ENCODE measurements around the gene SLC6A3. TPM values are rescaled to one million over a fixed set of nuclear protein-coding genes. Genes with fewer than 3 reads are reported as not detected.
"Not testable (repeated sequence)": the region's sequence is repeated elsewhere in the genome, so short reads cannot be mapped to it uniquely, and the experiment has no call there.

The SLC6A3 gene
- total RNA-seq, 4 donors from 2014 or later: 0.16 TPM; not detected in 3

DNA sequence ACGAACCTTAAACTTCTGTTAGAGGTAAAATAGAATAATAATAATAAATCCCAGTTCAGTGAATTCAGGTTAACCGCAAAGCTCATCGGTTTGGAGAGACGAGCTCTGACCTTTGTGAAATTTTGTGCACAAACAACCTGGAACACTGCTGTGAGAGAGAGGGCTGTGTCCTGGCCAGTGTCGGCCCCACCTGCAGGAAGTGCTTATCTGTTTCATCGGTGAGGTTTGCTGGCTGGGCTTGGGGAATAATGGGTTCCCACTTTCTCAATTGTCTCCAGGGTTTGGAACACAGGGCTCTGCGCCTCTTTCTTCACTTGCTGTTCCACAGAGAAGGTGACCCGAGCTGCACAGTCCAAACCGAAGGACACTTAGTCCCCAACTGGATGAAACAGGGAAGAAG, 81.0 kb downstream of the SLC6A3 start:
- DNase-seq (ENCODE audit: low spot score in 2 of 2): no peak

DNA sequence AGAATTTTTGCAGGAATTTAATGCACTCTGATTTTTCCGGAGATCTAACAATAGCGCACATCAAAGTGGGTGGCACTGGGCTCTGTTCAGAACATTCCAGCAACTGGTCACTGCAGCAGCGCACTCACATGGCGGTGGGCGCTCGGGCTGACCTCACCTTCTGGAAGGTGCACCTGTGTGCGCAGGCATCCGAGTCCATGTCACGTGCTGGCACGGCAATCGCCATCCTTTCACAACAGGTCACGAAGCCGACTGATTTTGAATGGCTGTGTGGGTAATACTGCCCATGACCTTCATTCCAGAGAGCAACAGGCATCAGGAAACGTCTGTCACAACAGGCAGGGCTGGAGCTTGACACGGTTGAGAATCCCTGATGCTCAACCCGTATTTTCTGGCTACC, 81.7 kb downstream of the SLC6A3 start:
- no peak for DNase-seq (ENCODE audit: low spot score in 2 of 2)
- Histone ChIP-seq H3K9me3 (no peaks in the 10 kb centered on the region), H3K4me1 (no peaks in the 10 kb centered on the region), H3K27me3 (peaks cover 60% of the 10 kb centered on the region), H3K4me3 (no peak overlapping the region), H3K27ac (no peak overlapping the region), H3K36me3 (no peaks in the 10 kb centered on the region)
- TF ChIP-seq EP300 (IDR thresholded peaks at IDR 0.05) (no peak), POLR2AphosphoS5 (IDR thresholded peaks at IDR 0.05) (no peak), POLR2A (IDR thresholded peaks at IDR 0.05) (no peak)
- TF ChIP-seq, protein P1, sequence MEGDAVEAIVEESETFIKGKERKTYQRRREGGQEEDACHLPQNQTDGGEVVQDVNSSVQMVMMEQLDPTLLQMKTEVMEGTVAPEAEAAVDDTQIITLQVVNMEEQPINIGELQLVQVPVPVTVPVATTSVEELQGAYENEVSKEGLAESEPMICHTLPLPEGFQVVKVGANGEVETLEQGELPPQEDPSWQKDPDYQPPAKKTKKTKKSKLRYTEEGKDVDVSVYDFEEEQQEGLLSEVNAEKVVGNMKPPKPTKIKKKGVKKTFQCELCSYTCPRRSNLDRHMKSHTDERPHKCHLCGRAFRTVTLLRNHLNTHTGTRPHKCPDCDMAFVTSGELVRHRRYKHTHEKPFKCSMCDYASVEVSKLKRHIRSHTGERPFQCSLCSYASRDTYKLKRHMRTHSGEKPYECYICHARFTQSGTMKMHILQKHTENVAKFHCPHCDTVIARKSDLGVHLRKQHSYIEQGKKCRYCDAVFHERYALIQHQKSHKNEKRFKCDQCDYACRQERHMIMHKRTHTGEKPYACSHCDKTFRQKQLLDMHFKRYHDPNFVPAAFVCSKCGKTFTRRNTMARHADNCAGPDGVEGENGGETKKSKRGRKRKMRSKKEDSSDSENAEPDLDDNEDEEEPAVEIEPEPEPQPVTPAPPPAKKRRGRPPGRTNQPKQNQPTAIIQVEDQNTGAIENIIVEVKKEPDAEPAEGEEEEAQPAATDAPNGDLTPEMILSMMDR (IDR thresholded peaks at IDR 0.05): no peak
- WGBS: 64% methylated on average over 9 of the region's 16 CpGs

More for the DNA sequence above, 81.0 kb downstream of the SLC6A3 start:
- TF ChIP-seq POLR2A (IDR thresholded peaks at IDR 0.05): no peak
- no peak for TF ChIP-seq EP300 (IDR thresholded peaks at IDR 0.05)
- TF ChIP-seq POLR2AphosphoS5 (IDR thresholded peaks at IDR 0.05): no peak
- TF ChIP-seq, protein P1 (IDR thresholded peaks at IDR 0.05): no peak
- peaks cover 56% of the 10 kb centered on the region for H3K27me3 ChIP-seq
- 70% methylated on average over 9 of the region's 9 CpGs for WGBS
- H3K36me3 ChIP-seq: no peaks in the 10 kb centered on the region
- no peaks in the 10 kb centered on the region for H3K9me3 ChIP-seq
- no peak overlapping the region for H3K27ac ChIP-seq
- H3K4me1 ChIP-seq: no peaks in the 10 kb centered on the region
- H3K4me3 ChIP-seq: no peak overlapping the region

DNA sequence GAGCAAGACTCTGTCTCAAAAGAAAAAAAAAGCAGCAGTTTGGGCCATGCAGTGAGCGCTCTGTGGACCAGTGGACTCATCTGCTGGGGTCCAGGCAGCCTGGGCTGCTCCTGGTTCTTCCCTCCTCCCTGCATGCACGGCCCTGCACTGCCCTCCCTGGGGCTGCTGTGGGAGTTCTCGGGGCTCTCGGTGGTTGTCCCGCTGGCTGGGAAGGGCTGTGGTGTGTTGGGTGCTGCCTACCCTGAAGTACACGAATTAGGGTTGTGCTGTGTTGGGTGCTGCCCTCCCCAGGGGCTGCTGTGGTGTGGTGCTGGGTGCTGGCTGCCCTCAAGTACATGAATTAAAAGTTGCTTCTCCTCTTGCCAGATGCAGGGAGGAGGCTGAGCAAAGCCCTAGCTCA, 82.1 kb downstream of the SLC6A3 start:
- no peak for DNase-seq (ENCODE audit: low spot score in 2 of 2)
- Histone ChIP-seq H3K9me3 (no peaks in the 10 kb centered on the region), H3K36me3 (no peaks in the 10 kb centered on the region), H3K27ac (no peak overlapping the region), H3K4me1 (no peaks in the 10 kb centered on the region), H3K4me3 (no peak overlapping the region), H3K27me3 (peaks cover 64% of the 10 kb centered on the region)
- WGBS: 54% methylated on average over 4 of the region's 6 CpGs
- TF ChIP-seq EP300 (IDR thresholded peaks at IDR 0.05) (no peak), POLR2AphosphoS5 (IDR thresholded peaks at IDR 0.05) (no peak), POLR2A (IDR thresholded peaks at IDR 0.05) (no peak)
- TF ChIP-seq, protein P1 (IDR thresholded peaks at IDR 0.05): no peak

DNA sequence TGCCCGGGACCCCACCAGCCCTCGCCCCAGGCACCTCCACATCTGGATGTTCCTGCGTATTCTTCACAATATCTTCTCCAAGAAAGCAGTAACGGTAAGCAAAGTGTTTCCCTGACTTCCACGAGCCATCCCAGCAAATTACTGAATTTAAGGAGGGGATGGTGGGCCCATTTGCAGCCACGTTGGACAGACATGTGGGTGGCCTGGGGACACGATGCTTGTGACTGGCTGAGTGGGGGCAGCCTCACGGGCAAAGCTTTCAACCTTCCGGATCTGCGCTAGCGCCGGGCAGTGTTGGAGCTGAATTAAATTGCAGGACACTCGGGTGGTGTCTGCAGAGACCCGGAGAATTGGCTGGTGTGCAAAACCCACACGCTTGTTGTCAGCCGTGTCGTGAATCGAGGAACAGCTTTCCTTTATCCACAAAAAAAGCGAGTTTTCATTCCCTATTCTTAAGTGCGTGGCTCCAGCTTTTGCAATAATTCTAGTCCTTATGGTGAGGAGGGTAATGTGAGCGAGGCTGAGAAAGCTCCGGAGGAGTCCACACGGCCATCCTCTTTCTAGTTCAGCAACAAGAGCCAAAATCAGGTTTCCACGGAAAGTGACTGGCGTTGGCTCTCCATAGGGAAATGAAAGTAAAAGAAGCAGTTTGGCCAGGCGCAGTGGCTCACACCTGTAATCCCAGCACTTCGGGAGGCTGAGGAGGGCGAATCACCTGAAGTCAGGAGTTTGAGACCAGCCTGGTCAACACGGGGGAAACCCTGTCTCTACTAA, 82.8 kb downstream of the SLC6A3 start:
- peaks cover 67% of the 10 kb centered on the region for H3K27me3 ChIP-seq
- WGBS: 85% methylated on average over 29 of the region's 29 CpGs
- DNase-seq (ENCODE audit: low spot score in 2 of 2): no peak
- TF ChIP-seq POLR2AphosphoS5 (IDR thresholded peaks at IDR 0.05) (no peak), POLR2A (IDR thresholded peaks at IDR 0.05) (no peak), EP300 (IDR thresholded peaks at IDR 0.05) (no peak)
- TF ChIP-seq, protein P1 (IDR thresholded peaks at IDR 0.05): no peak
- no peaks in the 10 kb centered on the region for H3K4me1 ChIP-seq
- H3K36me3 ChIP-seq: no peaks in the 10 kb centered on the region
- H3K9me3 ChIP-seq: no peaks in the 10 kb centered on the region
- H3K4me3 ChIP-seq: no peak overlapping the region
- H3K27ac ChIP-seq: no peak overlapping the region

DNA sequence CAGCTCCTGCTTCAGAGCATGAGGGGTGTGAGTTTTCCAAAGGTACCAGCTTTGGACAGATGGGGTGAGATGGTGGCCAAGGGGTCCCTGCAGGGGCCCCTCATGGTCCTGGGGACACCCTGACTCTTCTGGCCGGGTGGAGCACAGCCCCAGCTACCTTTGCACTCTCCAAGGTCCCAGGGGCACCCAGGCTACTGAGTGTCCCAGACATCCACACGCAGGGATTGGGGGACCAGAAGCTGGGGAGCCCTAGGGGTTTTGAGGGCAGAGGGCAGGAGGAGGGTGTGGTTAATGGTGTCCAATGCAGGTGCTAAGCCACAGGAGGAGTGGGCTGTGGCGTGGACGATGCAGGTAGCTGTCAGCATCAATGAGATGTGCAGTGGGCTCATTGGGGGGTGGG, 84.4 kb downstream of the SLC6A3 start:
- Histone ChIP-seq H3K4me1 (no peaks in the 10 kb centered on the region), H3K36me3 (no peaks in the 10 kb centered on the region), H3K9me3 (no peaks in the 10 kb centered on the region), H3K4me3 (no peak overlapping the region), H3K27ac (no peak overlapping the region), H3K27me3 (peaks cover 74% of the 10 kb centered on the region)
- no peak for TF ChIP-seq EP300 (IDR thresholded peaks at IDR 0.05)
- no peak for TF ChIP-seq POLR2A (IDR thresholded peaks at IDR 0.05)
- TF ChIP-seq POLR2AphosphoS5 (IDR thresholded peaks at IDR 0.05): no peak
- TF ChIP-seq, protein P1 (IDR thresholded peaks at IDR 0.05): no peak
- 70% methylated on average over 4 of the region's 4 CpGs for WGBS
- no peak for DNase-seq (ENCODE audit: low spot score in 2 of 2)

DNA sequence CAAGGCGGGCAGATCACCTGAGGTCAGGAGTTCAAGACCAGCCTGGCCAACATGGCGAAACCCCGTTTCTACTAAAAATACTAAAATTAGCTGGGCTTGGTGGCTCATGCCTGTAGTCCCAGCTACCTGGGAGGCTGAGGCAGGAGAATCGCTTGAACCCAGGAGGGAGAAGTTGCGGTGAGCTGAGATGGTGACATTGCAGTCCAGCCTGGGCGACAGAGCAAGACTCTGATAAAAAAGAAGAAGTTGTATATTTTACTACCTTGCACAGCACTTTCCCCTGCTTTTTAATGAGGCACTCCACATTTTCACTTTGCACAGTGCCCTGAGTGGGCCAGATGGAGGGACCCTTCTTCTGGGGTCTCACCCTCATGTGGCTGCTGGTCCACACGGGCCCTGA, 84.9 kb downstream of the SLC6A3 start:
- DNase-seq (ENCODE audit: low spot score in 2 of 2); H3K36me3 ChIP-seq; H3K27ac ChIP-seq; H3K4me3 ChIP-seq; H3K4me1 ChIP-seq; H3K9me3 ChIP-seq: not testable (repeated sequence)
- H3K27me3 ChIP-seq: peaks cover 72% of the 10 kb centered on the region
- 84% methylated on average over 7 of the region's 7 CpGs for WGBS

Measured in suprapubic skin (tissue), 4 donors.